Neural progenitor cell (in vitro differentiated cells): ENCODE data around the gene RBM44. TPM values are rescaled to one million over a fixed set of nuclear protein-coding genes. Genes with fewer than 3 reads are reported as not detected.

Source experiments
- DNase-seq: peaks from one replicate; pipeline ENCODE4 v3.0.0-alpha.2; 2016; ENCODE audit warnings: low spot score
- H2AFZ ChIP-seq: fragments of 200-600 bp; sonication (generic); replicated peaks from 2 replicates; pipeline ENCODE4 v1.6.1; 2016; ENCODE audit warnings: antibody characterized with exemption
- H3F3A ChIP-seq: fragments of 200-600 bp; sonication (generic); 2 replicates; pipeline ENCODE4 v1.6.1; 2016; ENCODE audit warnings: antibody characterized with exemption, low read depth
- H3K27ac ChIP-seq: fragments of 200-600 bp; sonication (generic); 2 replicates; pipeline ENCODE4 v1.5.1; 2016; ENCODE audit warnings: mild to moderate bottlenecking
- H3K27me3 ChIP-seq: fragments of 200-600 bp; sonication (generic); 2 replicates; pipeline ENCODE4 v1.6.1; 2016; ENCODE audit warnings: mild to moderate bottlenecking, moderate library complexity
- H3K36me3 ChIP-seq: fragments of 200-600 bp; sonication (generic); 2 replicates; pipeline ENCODE4 v1.5.1; 2016
- H3K4me1 ChIP-seq: fragments of 200-600 bp; sonication (generic); 2 replicates; pipeline ENCODE4 v1.6.1; 2016; ENCODE audit warnings: mixed run types
- H3K4me2 ChIP-seq: fragments of 200-600 bp; sonication (generic); 2 replicates; pipeline ENCODE4 v1.6.1; 2016
- H3K4me3 ChIP-seq: fragments of 200-600 bp; sonication (generic); 2 replicates; pipeline ENCODE4 v1.5.1; 2016
- H3K79me2 ChIP-seq: fragments of 200-600 bp; sonication (generic); 2 replicates; pipeline ENCODE4 v1.6.1; 2016; ENCODE audit warnings: low read depth
- H3K9ac ChIP-seq: fragments of 200-600 bp; sonication (generic); 2 replicates; pipeline ENCODE4 v1.6.1; 2016
- H3K9me3 ChIP-seq: fragments of 200-600 bp; sonication (generic); 2 replicates; pipeline ENCODE4 v1.5.1; 2016; ENCODE audit warnings: low read depth
- H4K20me1 ChIP-seq: fragments of 200-600 bp; sonication (generic); 2 replicates; pipeline ENCODE4 v1.6.1; 2016; ENCODE audit warnings: low read depth
- H3K27ac Mint-ChIP-seq: 3 replicates; pipeline ENCODE4 v1.8.0; 2021; ENCODE audit warnings: mixed read lengths
- H3K27me3 Mint-ChIP-seq: 2 replicates; pipeline ENCODE4 v1.8.0; 2022; ENCODE audit warnings: low read depth, mild to moderate bottlenecking, inconsistent platforms, moderate library complexity, mixed read lengths; ENCODE audit not compliant: insufficient read depth
- H3K36me3 Mint-ChIP-seq: 3 replicates; pipeline ENCODE4 v1.8.0; 2021; ENCODE audit warnings: mixed read lengths
- H3K4me1 Mint-ChIP-seq: 3 replicates; pipeline ENCODE4 v1.8.0; 2021; ENCODE audit warnings: mixed read lengths
- H3K4me3 Mint-ChIP-seq: 3 replicates; pipeline ENCODE4 v1.8.0; 2021; ENCODE audit warnings: mild to moderate bottlenecking, moderate library complexity, mixed read lengths
- H3K9me3 Mint-ChIP-seq: 3 replicates; pipeline ENCODE4 v1.8.0; 2020; ENCODE audit warnings: mixed read lengths
- EZH2 ChIP-seq: fragments of 200-600 bp; sonication (generic); IDR thresholded peaks from 2 replicates; pipeline ENCODE4 v1.6.1; 2017; ENCODE audit warnings: antibody characterized with exemption, mild to moderate bottlenecking, moderate library complexity
- EZH2phosphoT487 ChIP-seq: fragments of 200-600 bp; sonication (generic); IDR thresholded peaks from 2 replicates; pipeline ENCODE4 v1.6.1; 2017; ENCODE audit warnings: antibody characterized with exemption
- total RNA-seq: library from RNA; depleted of rRNA; stranded (reverse); fragments of >200 nt; gene quantifications from 2 replicates; pipeline ENCODE4 v1.2.3, GENCODE V29; 2015; ENCODE audit warnings: low replicate concordance
- TF ChIP-seq, protein P1 (sequence below): fragments of 200-600 bp; sonication (generic); IDR thresholded peaks from 2 replicates; pipeline ENCODE4 v1.5.1; 2017; ENCODE audit warnings: antibody characterized with exemption, mild to moderate bottlenecking

Gene RBM44
- total RNA-seq, 1 donor from 2014 or later = 0.30 TPM

DNA sequence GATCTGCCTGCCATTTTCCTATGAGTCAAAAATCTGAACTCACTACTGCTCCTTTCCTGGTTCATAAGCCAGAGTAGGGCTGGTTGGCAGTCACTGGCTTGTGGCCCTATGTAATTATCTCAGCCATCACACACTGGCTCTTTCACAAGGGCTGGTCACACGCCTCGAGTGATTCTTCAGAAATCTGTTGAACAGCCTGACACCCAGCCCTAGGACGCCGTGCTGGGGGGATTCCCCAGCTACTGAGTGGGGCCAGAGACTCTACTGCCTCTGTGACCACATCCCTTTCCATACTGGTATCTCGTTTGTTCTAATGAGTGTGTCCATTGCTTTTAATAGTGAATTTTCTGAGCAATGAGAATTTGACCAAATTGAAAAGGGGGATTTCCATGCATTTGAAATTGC lies 45.8 kb upstream of the RBM44 start:
- H4K20me1 ChIP-seq = no peaks in the 10 kb centered on the region
- no peak for TF ChIP-seq EZH2
- TF ChIP-seq, protein P1, sequence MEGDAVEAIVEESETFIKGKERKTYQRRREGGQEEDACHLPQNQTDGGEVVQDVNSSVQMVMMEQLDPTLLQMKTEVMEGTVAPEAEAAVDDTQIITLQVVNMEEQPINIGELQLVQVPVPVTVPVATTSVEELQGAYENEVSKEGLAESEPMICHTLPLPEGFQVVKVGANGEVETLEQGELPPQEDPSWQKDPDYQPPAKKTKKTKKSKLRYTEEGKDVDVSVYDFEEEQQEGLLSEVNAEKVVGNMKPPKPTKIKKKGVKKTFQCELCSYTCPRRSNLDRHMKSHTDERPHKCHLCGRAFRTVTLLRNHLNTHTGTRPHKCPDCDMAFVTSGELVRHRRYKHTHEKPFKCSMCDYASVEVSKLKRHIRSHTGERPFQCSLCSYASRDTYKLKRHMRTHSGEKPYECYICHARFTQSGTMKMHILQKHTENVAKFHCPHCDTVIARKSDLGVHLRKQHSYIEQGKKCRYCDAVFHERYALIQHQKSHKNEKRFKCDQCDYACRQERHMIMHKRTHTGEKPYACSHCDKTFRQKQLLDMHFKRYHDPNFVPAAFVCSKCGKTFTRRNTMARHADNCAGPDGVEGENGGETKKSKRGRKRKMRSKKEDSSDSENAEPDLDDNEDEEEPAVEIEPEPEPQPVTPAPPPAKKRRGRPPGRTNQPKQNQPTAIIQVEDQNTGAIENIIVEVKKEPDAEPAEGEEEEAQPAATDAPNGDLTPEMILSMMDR = no peak
- no peak for TF ChIP-seq EZH2phosphoT487
- H3K9ac ChIP-seq = no peak overlapping the region
- H3K36me3 ChIP-seq = no peaks in the 10 kb centered on the region
- no peak overlapping the region for H3K27ac Mint-ChIP-seq
- H3K9me3 Mint-ChIP-seq = no peaks in the 10 kb centered on the region
- H2AFZ ChIP-seq = no peak overlapping the region
- DNase-seq = no peak
- H3K4me1 ChIP-seq = peaks cover 9% of the 10 kb centered on the region
- no peaks in the 10 kb centered on the region for H3K4me1 Mint-ChIP-seq
- no peaks in the 10 kb centered on the region for H3K27me3 ChIP-seq
- no peaks in the 10 kb centered on the region for H3K9me3 ChIP-seq
- H3F3A ChIP-seq = no peaks in the 10 kb centered on the region
- H3K79me2 ChIP-seq = no peaks in the 10 kb centered on the region
- no peaks in the 10 kb centered on the region for H3K27me3 Mint-ChIP-seq
- H3K4me3 Mint-ChIP-seq = no peak overlapping the region
- no peak overlapping the region for H3K4me3 ChIP-seq
- peaks cover 47% of the 10 kb centered on the region for H3K36me3 Mint-ChIP-seq
- H3K4me2 ChIP-seq = no peak overlapping the region
- H3K27ac ChIP-seq = no peak overlapping the region

DNA sequence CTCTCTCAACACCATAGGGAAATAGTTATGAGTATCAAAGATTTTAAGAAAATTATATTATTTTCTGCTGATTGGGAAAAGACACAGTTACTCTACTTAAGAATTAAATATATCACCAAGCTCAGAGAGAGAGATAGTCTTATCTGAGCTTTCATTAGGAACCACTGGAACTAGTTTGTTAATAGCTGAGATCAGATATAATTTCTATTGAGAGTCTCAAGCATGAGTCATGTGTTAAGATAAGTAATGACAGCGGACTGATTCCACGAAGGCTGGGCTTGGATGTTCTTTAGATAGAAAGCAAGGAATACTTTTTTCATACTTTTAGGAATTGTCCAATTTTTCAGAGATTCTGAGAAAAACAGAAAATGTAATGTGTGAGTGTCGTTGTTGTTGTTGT lies 44.4 kb upstream of the RBM44 start:
- peaks cover 44% of the 10 kb centered on the region for H3K36me3 Mint-ChIP-seq
- H3K9ac ChIP-seq = no peak overlapping the region
- no peak overlapping the region for H3K4me3 ChIP-seq
- H4K20me1 ChIP-seq = no peaks in the 10 kb centered on the region
- no peaks in the 10 kb centered on the region for H3K9me3 ChIP-seq
- H3K4me2 ChIP-seq = no peak overlapping the region
- no peaks in the 10 kb centered on the region for H3K4me1 Mint-ChIP-seq
- H3K79me2 ChIP-seq = no peaks in the 10 kb centered on the region
- H2AFZ ChIP-seq = no peak overlapping the region
- H3F3A ChIP-seq = no peaks in the 10 kb centered on the region
- TF ChIP-seq, protein P1 = no peak
- TF ChIP-seq EZH2phosphoT487 (no peak), EZH2 (no peak)
- H3K27me3 Mint-ChIP-seq = no peaks in the 10 kb centered on the region
- H3K4me3 Mint-ChIP-seq = no peak overlapping the region
- H3K9me3 Mint-ChIP-seq = no peaks in the 10 kb centered on the region
- DNase-seq = no peak
- H3K36me3 ChIP-seq = no peaks in the 10 kb centered on the region
- no peak overlapping the region for H3K27ac ChIP-seq
- H3K27ac Mint-ChIP-seq = no peak overlapping the region
- no peaks in the 10 kb centered on the region for H3K27me3 ChIP-seq
- H3K4me1 ChIP-seq = peaks cover 9% of the 10 kb centered on the region

DNA sequence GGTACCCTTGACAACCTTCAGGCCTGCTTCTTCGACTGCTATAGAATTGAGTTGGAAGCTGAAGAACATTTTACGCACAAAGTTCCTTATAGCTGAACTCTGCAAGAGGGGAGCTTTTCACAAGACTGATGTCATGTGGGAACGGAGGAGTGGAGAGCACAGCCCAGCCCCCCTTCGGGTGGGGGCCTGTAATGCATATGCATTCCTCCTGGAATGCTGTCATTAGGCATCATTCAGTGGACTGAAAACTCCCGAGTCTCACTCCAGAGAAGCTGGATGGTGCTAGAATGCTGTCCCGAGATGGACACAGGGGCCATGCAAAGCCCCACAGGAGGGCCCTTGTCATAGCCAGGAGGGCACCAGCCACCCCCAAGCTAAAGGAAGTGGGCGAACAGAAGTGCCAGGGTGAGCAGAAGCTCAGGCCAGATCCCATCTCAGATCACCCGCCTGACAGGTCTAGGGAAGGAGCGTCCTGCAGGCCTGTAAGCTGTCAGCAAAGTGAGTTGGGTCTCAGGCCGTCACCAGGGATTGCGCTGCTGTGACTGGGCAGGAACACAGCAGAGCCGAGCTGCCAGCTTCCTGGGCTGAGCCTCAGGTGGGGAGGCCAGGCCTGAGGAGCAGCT lies 43.8 kb upstream of the RBM44 start:
- Histone ChIP-seq H2AFZ (no peak overlapping the region), H3K27me3 (no peaks in the 10 kb centered on the region), H3K4me2 (no peak overlapping the region), H3K9me3 (no peaks in the 10 kb centered on the region), H3F3A (no peaks in the 10 kb centered on the region), H3K79me2 (no peaks in the 10 kb centered on the region), H3K4me1 (peaks cover 9% of the 10 kb centered on the region), H3K36me3 (no peaks in the 10 kb centered on the region), H3K4me3 (no peak overlapping the region), H3K9ac (no peak overlapping the region), H3K27ac (no peak overlapping the region), H4K20me1 (no peaks in the 10 kb centered on the region)
- H3K36me3 Mint-ChIP-seq = peaks cover 40% of the 10 kb centered on the region
- no peak for TF ChIP-seq EZH2phosphoT487
- no peak for TF ChIP-seq EZH2
- TF ChIP-seq, protein P1 = no peak
- no peak for DNase-seq
- no peaks in the 10 kb centered on the region for H3K9me3 Mint-ChIP-seq
- no peaks in the 10 kb centered on the region for H3K4me1 Mint-ChIP-seq
- no peak overlapping the region for H3K4me3 Mint-ChIP-seq
- no peaks in the 10 kb centered on the region for H3K27me3 Mint-ChIP-seq
- H3K27ac Mint-ChIP-seq = no peak overlapping the region
